K562 (cell line): ENCODE results near the gene FUCA2. TPM values are rescaled to one million over a fixed set of nuclear protein-coding genes. Genes with fewer than 3 reads are reported as not detected.

Experiments
- CBFA2T3 ChIP-seq: fragments of 450-650 bp; IDR thresholded peaks from 2 replicates; pipeline ENCODE4 v1.6.1; 2017
- CEBPZ ChIP-seq: fragments of 150-350 bp; IDR thresholded peaks from 2 replicates; pipeline ENCODE4 v1.6.1; 2014; ENCODE audit warnings: low read depth, mild to moderate bottlenecking, low read length, borderline replicate concordance
- DNMT1 ChIP-seq: fragments of 450-650 bp; IDR thresholded peaks from 2 replicates; pipeline ENCODE4 v1.6.1; 2016; ENCODE audit warnings: antibody characterized with exemption, mild to moderate bottlenecking
- RB1 ChIP-seq: fragments of 450-650 bp; IDR thresholded peaks from 2 replicates; pipeline ENCODE4 v1.6.1; 2017; ENCODE audit warnings: low read depth, mild to moderate bottlenecking
- RBM39 ChIP-seq: fragments of 200-400 bp; formaldehyde crosslinking; optimal IDR thresholded peaks from 2 replicates; pipeline ENCODE3; 2018; ENCODE audit warnings: low read depth, low read length
- SMARCC2 ChIP-seq: fragments of 450-650 bp; IDR thresholded peaks from 2 replicates; pipeline ENCODE4 v1.6.1; 2017; ENCODE audit warnings: antibody characterized with exemption, moderate library complexity, mild to moderate bottlenecking, low read depth
- TAL1 ChIP-seq: fragments of 450-650 bp; IDR thresholded peaks from 2 replicates; pipeline ENCODE4 v1.6.1; 2016; ENCODE audit warnings: mild to moderate bottlenecking
- TFAM ChIP-seq: fragments of 250-450 bp; sonication (Bioruptor Pico); conservative IDR thresholded peaks from 2 replicates; pipeline ENCODE4 v1.5.0; 2021; ENCODE audit warnings: mild to moderate bottlenecking, moderate library complexity
- ZNF23 ChIP-seq: fragments of 250-450 bp; sonication (Bioruptor Pico); IDR thresholded peaks from 2 replicates; pipeline ENCODE4 v1.4.0; 2020; ENCODE audit warnings: mild to moderate bottlenecking
- polyA plus RNA-seq, 8 experiments: library from polyadenylated mRNA; depleted of rRNA in 4 of 8; stranded (reverse) in 5 of 8; unstranded in 3 of 8; fragments of >200 nt; fragmentation: Nextera tagmentation in 2 of 8; fragmentation: Illumina TruSeq in 1 of 8; extraction: Ambion mirVana in 2 of 8; extraction: Trizol in 1 of 8; gene quantifications; 2 replicates each; pipeline versions ENCODE4 v1.2.1 to v1.2.3, GENCODE V29; 2011 to 2014; ENCODE audit warnings: inconsistent platforms in 1 of 8, missing spikeins in 1 of 8
- total RNA-seq, 7 experiments: library from RNA; depleted of rRNA in 6 of 7; stranded (reverse); fragments of >200 nt in 6 of 7; fragmentation: Illumina TruSeq in 2 of 7; extraction: Trizol in 2 of 7; gene quantifications; 2 replicates each; pipeline versions ENCODE4 v1.2.1 to v1.2.3, GENCODE V29; 2011 to 2021; ENCODE audit warnings: low replicate concordance in 1 of 7
- TF ChIP-seq, protein P1 (sequence below), 2 experiments: fragments of 450-650 bp in 1 of 2; sonication (generic) in 1 of 2; formaldehyde crosslinking; conservative IDR thresholded peaks; 2 replicates each; pipeline versions ENCODE4 v1.4.0 to v1.8.1; 2020 to 2022; ENCODE audit warnings: mild to moderate bottlenecking in 1 of 2, missing genetic modification reagents in 1 of 2
- TF ChIP-seq, protein P2 (sequence below): sonication (generic); formaldehyde crosslinking; IDR thresholded peaks from 2 replicates; pipeline ENCODE4 v1.8.0; 2022; ENCODE audit warnings: mild to moderate bottlenecking, missing genetic modification reagents
- TF ChIP-seq, protein P3 (sequence below): IDR thresholded peaks from 2 replicates; pipeline ENCODE4 v1.6.1; 2014; ENCODE audit warnings: antibody characterized with exemption

Gene FUCA2
- total and polyA plus RNA-seq, 9 of the 15 experiments (the other 6 are each of a cell fraction or from before 2014, with no cell fraction given) = 20.6 to 112 (median 79.3) TPM

DNA sequence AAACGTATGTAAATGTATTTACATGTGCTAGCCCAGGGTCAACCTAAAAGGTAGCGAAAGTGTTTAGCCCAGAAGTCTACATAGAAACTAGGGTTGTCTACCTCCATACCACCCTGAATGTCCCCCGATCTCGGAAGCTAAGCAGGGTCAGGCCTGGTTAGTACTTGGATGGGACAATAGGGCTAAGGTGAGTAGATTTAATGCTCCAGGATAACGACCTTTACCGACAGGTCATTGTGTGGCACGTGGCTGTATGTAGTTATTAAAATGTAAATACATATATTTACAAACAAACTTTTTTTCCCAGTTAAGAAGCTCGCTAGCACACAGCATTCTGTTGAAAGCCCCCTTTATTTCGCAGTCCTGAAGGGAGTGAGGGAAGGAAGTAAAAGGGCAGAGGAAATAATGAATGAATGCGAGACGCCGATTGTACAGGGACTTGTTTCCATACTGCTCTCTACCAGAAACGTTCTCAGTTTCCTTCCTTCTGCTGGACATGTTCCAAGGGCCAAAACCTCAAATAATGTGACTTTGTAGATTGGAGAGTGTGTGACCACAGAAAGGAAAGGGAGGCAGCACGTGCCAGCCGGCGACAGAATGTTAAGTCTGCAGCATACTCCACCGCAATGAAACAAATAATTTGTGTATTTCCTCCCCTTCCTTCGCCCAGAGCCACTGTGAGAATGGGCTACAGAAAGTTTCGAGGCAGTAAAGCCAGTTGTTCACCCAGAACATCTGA lies 61.6 kb downstream of the FUCA2 start (continued):
- TF ChIP-seq CEBPZ = no peak
- no peak for TF ChIP-seq ZNF23 (CRISPR knock-in tag)
- no peak for TF ChIP-seq TFAM (CRISPR knock-in tag)
- TF ChIP-seq, protein P1, sequence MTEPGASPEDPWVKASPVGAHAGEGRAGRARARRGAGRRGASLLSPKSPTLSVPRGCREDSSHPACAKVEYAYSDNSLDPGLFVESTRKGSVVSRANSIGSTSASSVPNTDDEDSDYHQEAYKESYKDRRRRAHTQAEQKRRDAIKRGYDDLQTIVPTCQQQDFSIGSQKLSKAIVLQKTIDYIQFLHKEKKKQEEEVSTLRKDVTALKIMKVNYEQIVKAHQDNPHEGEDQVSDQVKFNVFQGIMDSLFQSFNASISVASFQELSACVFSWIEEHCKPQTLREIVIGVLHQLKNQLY (CRISPR knock-in tag; conservative IDR thresholded peaks at IDR 0.05) = 0 out of 4 replicates have a peak, but pooled peaks of 1 of the 2 experiments have one; percentile 12
- TF ChIP-seq SMARCC2 = 0 out of 2 replicates have a peak, but pooled peaks have one; percentile 16
- 0 out of 2 replicates have a peak, but pooled peaks have one; percentile 12 for TF ChIP-seq DNMT1
- TF ChIP-seq RB1 = peak; percentile 35; the same call in 1 of the 2 replicates
- peak; percentile 79 for TF ChIP-seq RBM39
- TF ChIP-seq TAL1 = no peak
- TF ChIP-seq, protein P2, sequence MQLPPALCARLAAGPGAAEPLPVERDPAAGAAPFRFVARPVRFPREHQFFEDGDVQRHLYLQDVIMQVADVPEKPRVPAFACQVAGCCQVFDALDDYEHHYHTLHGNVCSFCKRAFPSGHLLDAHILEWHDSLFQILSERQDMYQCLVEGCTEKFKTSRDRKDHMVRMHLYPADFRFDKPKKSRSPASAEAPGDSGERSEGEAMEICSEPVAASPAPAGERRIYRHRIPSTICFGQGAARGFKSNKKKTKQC (CRISPR knock-in tag) = no peak
- no peak for TF ChIP-seq CBFA2T3
- TF ChIP-seq, protein P3, sequence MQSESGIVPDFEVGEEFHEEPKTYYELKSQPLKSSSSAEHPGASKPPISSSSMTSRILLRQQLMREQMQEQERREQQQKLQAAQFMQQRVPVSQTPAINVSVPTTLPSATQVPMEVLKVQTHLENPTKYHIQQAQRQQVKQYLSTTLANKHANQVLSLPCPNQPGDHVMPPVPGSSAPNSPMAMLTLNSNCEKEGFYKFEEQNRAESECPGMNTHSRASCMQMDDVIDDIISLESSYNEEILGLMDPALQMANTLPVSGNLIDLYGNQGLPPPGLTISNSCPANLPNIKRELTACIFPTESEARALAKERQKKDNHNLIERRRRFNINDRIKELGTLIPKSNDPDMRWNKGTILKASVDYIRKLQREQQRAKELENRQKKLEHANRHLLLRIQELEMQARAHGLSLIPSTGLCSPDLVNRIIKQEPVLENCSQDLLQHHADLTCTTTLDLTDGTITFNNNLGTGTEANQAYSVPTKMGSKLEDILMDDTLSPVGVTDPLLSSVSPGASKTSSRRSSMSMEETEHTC = 0 out of 2 replicates have a peak, but pooled peaks have one; percentile 15
